ENCODE measurements around the gene PSMB3.

The PSMB3 gene

GRCh38 chr17:38791162-38791561, 38.6 kb downstream of the PSMB3 start:
- in situ Hi-C loops (cut with HindIII; ENCODE audit: low sequenced_read_pairs) = no loop called here

DNA sequence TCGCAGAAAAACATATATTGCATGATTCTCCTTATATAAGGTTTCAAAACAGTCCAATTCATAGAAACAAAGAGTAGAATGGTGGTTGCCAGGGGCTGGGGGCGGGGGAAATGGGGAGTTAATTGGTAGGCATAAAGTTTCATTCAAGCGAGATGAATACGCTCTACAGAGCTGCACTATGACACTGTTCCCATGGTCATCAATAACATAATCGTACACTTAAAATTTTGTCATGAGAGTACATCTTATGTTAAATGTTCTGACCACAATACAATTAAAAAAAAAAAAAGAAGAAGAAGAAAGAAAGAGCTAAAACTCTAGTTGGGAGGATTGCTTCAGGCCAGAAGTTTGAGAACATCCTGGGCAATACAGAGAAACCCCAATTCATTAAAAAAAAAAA, 41.7 kb downstream of the PSMB3 start:
- in situ Hi-C loops (cut with HindIII; ENCODE audit: low sequenced_read_pairs) = no loop called here

DNA sequence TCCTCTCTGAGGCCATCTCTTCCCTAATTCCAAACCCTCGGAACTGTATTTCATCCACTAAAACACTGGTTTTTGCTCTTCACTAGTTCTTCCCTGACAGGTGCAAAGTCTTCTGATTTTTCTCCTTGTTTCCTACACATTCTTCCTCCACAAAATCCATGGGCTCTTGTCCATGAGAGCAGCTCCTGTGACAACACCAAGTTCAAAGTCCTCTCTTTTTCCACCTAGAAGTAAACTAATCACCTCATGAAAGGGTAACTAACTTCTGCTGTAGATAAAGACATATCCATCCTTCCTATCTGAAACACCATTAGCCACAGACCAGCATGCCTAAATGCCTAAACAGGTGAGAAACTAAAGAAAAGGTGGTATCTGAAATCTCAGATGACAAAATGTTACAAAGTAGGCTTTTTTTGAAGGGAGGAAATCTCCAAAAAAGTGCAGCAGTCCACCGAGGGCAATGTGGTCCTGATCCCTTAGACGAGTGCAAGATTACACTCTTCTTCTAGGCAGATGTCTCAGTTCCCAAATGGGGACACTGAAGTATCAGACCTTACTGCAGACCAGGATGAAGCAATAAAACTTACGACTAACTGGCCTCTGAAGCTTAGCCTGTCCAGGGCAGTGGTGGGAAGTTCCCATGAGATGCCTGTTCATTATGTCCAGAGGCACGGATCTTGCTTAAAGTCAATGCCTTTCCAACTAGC, 44.1 kb downstream of the PSMB3 start:
- in situ Hi-C loops (cut with HindIII; ENCODE audit: low sequenced_read_pairs) = no loop called here

DNA sequence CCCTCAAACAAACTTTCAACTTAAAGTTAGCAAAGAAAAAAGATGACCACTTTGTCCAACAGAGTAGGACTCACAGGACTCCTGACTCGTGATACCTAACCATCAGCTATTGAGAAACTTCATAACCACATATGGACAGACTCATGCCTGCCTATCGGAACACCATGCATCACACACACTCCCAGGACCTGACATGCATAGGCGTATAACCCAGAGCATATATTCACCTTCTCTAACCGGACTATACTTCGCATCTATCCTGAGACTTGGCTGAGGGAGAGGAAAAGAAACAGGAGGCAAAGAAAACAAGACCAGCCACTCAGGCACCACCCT, 44.6 kb downstream of the PSMB3 start:
- in situ Hi-C loops (cut with HindIII; ENCODE audit: low sequenced_read_pairs) = no loop called here

GRCh38 chr17:38797828-38798227, 45.3 kb downstream of the PSMB3 start:
- in situ Hi-C loops (cut with HindIII; ENCODE audit: low sequenced_read_pairs) = no loop called here

GRCh38 chr17:38798614-38799500, 46.3 kb downstream of the PSMB3 start:
- in situ Hi-C loops (cut with HindIII; ENCODE audit: low sequenced_read_pairs) = no loop called here

DNA sequence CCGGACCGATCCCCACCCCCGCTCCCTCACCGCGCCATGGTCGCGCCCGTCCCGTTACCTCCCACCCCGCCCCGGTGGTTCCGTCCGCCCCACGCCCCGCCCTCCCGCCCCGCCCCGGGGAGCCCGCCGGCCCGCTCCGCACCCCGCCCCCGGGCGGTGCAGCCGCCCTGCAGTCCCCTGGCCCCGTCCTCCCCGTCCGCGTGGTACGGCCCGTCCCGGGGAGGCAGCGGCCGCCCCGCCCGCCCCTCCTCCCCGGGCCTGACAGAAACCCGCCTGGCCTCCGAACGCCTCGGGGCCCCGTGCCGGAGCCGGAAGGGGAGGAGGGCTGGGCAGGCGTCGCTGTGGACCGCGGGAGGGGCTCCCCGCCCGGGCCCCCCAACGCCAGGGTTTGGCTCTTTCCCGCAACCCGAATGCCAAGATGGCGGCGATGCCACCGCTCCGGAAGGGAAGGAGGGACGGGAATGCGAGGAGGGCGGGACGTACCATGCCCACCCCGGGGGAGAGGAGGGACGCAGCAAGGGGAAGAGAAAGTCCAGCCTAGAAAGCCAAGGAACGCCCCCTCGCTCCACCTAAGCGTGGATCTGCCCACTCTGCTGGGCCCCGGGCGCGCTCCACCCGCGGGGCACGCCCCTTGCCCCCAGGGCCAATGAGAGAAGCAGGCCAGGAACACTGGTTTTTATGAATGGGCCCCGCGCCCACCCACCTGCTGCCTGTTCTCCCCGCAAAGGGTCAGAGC, 47.1 kb downstream of the PSMB3 start, which contains the start of gene PIP4K2B:
Gene PIP4K2B, minus strand, starts transcription at position 56 of the 736 bp plus-strand sequence. CDS start 132 bp downstream, outside the sequence.
- in situ Hi-C loops (cut with HindIII; ENCODE audit: low sequenced_read_pairs) = no loop called here

DNA sequence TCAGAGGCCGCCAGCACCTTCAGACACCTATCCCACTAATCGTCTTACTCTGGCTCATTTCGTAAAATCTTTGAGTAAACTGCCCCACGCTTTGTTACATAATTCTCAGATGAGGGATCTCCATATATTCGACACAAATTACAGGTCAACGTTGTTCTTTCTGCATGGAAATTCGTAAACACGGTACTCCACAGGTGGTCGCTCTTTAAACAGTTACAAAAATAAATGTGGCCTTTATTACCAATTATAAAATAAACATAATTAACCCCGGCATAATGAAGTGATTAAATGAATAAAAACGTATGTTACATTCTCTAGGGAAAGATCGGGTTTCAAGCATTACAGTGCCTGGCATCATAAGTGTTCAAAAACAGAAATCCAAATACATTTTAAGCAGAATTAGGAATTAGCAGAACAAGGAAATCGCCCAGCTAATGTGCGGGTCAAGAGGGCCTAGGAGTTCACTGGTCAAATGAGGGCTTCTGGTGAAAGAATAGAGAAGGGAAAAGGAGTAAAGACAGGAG, 47.8 kb downstream of the PSMB3 start:
- in situ Hi-C loops (cut with HindIII; ENCODE audit: low sequenced_read_pairs) = no loop called here

- in situ Hi-C loops (cut with HindIII; ENCODE audit: low sequenced_read_pairs) = no loop called here
Measured at GRCh38 chr17:38809828-38810227, 57.3 kb downstream of the PSMB3 start.

Data from endothelial cell of hepatic sinusoid (primary cell).